BLaER1 treated with 17β-estradiol and CSF1 and Interleukin-3, amounts not matched to agents 10 nM and 100 nM (cell line): ENCODE results near the gene MKI67.
"Not testable (repeated sequence)": the region's sequence is repeated elsewhere in the genome, so short reads cannot be mapped to it uniquely, and the experiment has no call there.

Source experiments
- H3K27ac ChIP-seq, 11 experiments: shearing (Covaris generic); formaldehyde crosslinking; 2 replicates each; pipeline ENCODE4 v1.8.1; 2022
- H3K27me3 ChIP-seq, 11 experiments: shearing (Covaris generic); formaldehyde crosslinking; 2 replicates each; pipeline ENCODE4 v1.8.1; 2022
- H3K36me3 ChIP-seq, 11 experiments: shearing (Covaris generic); formaldehyde crosslinking; 2 replicates each; pipeline ENCODE4 v1.8.1; 2022
- H3K4me1 ChIP-seq, 10 experiments: shearing (Covaris generic); formaldehyde crosslinking; 2 replicates each; pipeline ENCODE4 v1.8.1; 2022
- H3K4me2 ChIP-seq, 11 experiments: shearing (Covaris generic); formaldehyde crosslinking; 2 replicates each; pipeline ENCODE4 v1.8.1; 2022
- H3K4me3 ChIP-seq, 10 experiments: shearing (Covaris generic); formaldehyde crosslinking; 2 replicates each; pipeline ENCODE4 v1.8.1; 2022
- H3K9ac ChIP-seq, 11 experiments: shearing (Covaris generic); formaldehyde crosslinking; 2 replicates each; pipeline ENCODE4 v1.8.1; 2022
- H3K9me3 ChIP-seq, 11 experiments: shearing (Covaris generic); formaldehyde crosslinking; replicated peaks in 1 of 11; 2 replicates each; pipeline ENCODE4 v1.8.1; 2022
- H4K20me1 ChIP-seq, 11 experiments: shearing (Covaris generic); formaldehyde crosslinking; 2 replicates each; pipeline ENCODE4 v1.8.1; 2022
- Cebpa-rat ChIP-seq, 11 experiments: shearing (Covaris generic); IDR thresholded peaks; 2 replicates each; pipeline ENCODE4 v1.8.1; 2022

The MKI67 gene

DNA sequence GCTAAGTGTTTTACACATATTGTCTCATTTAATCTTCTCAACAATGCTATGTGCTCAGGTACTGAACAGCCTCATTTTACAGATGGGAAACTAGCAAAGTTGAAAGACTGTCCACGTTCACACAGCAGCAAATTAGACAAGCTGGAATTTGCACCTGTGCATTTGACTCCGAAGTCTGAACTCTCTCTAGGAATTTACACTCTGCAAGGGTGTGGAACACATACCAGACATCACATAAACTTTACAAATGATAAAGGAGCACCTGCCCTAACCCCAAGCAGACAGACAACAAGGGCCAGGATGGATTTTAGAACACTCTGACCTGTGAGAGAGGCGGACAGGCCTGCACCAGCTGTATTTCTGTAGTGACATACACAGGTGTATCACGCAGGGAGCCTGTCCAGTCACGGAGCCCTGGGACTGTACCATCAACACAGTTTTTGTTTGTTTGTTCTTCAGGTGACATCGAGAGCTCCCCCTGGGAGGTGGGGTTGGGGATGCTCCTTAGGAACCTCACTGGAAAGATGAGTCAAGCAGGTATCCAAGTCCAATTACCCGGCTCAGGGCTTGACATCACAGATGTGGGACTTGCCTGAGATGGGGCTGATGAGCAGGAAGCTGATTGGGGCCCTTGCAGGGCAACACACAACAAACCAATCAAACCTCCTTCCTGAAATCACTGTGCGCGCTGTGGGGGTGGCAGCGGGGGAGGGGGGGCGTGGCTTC lies 31.0 kb downstream of the MKI67 start:
- no peaks in the 10 kb centered on the region for H3K27me3 ChIP-seq
- peak overlapping the region in 8 of 11 experiments; percentile 2 to 77 (median 55); a peak in 11 of 22 replicates for H3K4me2 ChIP-seq
- H3K9ac ChIP-seq, result no peak overlapping the region
- peaks cover 0 to 70% (median 45%) of the 10 kb centered on the region in 11 experiments; a peak in 15 of 22 replicates for H4K20me1 ChIP-seq
- no peak for TF ChIP-seq Cebpa-rat (IDR thresholded peaks at IDR 0.05)
- peaks cover 13 to 40% (median 27%) of the 10 kb centered on the region in 10 experiments for H3K4me1 ChIP-seq
- no peak overlapping the region for H3K27ac ChIP-seq
- H3K9me3 ChIP-seq, result no peaks in the 10 kb centered on the region
- H3K4me3 ChIP-seq, result no peak overlapping the region
- peaks cover 0 to 58% (median 49%) of the 10 kb centered on the region in 11 experiments; a peak in 20 of 22 replicates for H3K36me3 ChIP-seq

DNA sequence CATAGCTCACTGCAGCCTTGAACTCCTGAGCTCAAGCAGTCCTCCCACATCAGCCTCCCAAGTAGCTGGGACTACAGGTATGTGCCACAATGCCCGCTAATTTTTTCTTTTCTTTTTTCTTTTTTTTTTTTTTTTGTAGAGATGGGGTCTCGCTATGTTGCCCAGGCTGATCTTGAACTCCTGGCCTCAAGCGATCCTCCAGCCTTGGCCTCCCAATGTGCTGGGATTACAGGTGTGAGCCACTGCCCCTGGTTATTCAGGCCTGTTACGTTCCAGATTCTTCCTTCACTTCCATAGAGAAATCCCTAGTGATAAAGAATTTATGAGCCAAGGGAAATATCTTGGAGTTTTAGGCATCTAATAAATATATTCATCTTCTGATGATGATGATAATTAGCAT lies 31.6 kb downstream of the MKI67 start:
- not testable (repeated sequence) for H3K27ac ChIP-seq, H3K27me3 ChIP-seq, H3K9me3 ChIP-seq, H3K4me2 ChIP-seq, H3K9ac ChIP-seq, H3K4me3 ChIP-seq
- H3K4me1 ChIP-seq, result peaks cover 13 to 40% (median 27%) of the 10 kb centered on the region in 10 experiments
- peaks cover 0 to 70% (median 40%) of the 10 kb centered on the region in 11 experiments; a peak in 15 of 22 replicates for H4K20me1 ChIP-seq
- H3K36me3 ChIP-seq, result peaks cover 0 to 52% (median 43%) of the 10 kb centered on the region in 11 experiments; a peak in 20 of 22 replicates

DNA sequence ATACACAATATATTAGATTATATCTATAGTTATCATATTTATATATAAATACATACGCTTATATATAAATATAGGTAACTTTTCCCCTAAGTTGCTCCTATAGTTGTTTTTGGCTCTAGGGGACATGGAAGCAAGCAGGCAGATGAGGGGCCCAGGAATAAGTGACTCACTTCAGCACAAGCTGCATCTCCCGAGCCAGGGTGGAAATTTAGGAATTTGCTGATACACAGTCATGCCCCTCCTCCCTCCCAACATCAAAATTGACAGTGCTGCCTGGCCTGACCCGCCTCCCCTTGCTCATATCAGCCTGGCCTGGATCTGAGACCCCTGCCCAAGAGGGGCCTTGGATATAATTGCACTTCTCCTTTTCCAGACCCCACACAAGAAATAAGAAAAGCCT lies 33.8 kb downstream of the MKI67 start:
- Histone ChIP-seq H3K4me1 (peaks cover 13 to 25% (median 20%) of the 10 kb centered on the region in 10 experiments), H3K4me3 (no peak overlapping the region), H3K4me2 (no peak overlapping the region), H3K9me3 (no peaks in the 10 kb centered on the region), H4K20me1 (peaks cover 0 to 62% (median 24%) of the 10 kb centered on the region in 11 experiments; a peak in 13 of 22 replicates), H3K27me3 (no peaks in the 10 kb centered on the region), H3K36me3 (peaks cover 0 to 31% (median 22%) of the 10 kb centered on the region in 11 experiments; a peak in 17 of 22 replicates), H3K9ac (no peak overlapping the region), H3K27ac (no peak overlapping the region)
- no peak for TF ChIP-seq Cebpa-rat (IDR thresholded peaks at IDR 0.05)

DNA sequence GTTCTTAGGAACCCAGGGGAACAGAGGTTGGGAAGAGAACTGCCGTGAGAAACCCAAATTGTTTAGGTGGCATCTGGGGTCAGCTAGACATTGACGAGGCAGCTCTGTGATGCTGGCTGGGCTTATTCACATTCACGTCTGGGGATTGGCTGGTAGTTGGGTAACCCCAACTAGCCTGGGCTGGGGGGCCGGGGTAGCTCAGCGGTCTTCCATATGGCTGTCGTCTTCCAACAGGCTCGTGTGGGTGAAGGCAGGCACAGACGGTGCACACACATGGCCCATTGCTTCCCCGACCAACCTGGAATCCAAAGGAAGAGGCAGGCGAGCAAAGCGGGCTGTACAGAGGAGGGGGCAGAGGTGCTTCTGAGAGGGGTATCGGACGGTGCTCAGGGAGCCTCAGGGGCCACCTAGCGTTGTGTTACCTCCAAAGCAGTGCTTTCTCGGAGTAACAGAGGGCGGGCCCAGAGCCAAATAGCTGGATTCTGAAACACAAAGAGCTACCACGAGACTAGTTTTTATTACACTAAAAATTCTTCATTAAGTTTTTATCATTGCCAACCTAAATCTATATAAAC lies 34.5 kb downstream of the MKI67 start:
- no peak for TF ChIP-seq Cebpa-rat (IDR thresholded peaks at IDR 0.05)

DNA sequence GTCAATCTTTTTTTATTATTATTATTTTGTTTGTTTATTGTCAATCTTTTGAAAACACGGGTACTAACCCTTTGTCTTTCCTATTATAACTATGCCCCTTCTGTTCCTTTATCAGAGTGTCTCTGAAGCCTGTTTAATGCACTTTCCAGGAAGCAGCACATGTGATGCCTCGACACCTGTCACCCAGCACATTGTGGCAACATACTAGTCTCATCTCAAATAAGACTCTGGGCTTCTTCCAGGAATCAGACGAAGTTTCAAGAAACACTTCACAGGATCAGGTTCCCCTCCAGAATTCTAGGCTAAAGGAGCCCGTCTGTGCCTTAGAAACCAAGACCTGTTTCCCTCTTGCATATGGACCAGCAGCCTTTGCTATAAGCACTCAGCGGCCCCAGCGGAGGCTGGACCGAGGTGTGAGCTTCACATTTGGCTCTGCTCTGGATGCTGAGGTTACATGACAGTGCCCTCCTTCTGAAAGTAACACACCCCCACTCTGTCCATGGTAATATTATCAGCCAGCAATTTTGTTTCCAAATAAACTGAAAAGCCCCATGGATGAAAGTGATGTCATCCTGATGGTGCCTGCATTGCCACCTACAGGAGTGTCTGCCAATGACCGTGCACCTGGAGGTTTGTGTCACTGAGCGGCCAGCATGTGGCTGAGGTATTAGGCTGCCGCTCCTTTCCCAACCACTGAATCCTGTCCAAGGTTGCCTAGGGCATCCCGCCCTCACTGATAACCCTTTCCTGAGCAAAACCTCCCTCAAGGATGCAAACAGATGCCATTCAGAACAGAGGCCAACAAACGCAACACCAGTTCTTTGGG lies 38.1 kb downstream of the MKI67 start:
- H3K36me3 ChIP-seq, result peaks cover 16 to 23% (median 20%) of the 10 kb centered on the region in 11 experiments
- no peaks in the 10 kb centered on the region for H3K27me3 ChIP-seq
- peaks cover 10 to 37% (median 16%) of the 10 kb centered on the region in 10 experiments; a peak in 17 of 20 replicates for H3K4me1 ChIP-seq
- no peak for TF ChIP-seq Cebpa-rat (IDR thresholded peaks at IDR 0.05)
- H4K20me1 ChIP-seq, result peaks cover 0 to 65% (median 34%) of the 10 kb centered on the region in 11 experiments; a peak in 16 of 22 replicates
- H3K4me3 ChIP-seq, result no peak overlapping the region
- H3K27ac ChIP-seq, result no peak overlapping the region
- H3K4me2 ChIP-seq, result no peak overlapping the region
- no peak overlapping the region for H3K9ac ChIP-seq
- no peaks in the 10 kb centered on the region for H3K9me3 ChIP-seq

More for the DNA sequence above, 34.5 kb downstream of the MKI67 start:
- Histone ChIP-seq H3K4me1 (peaks cover 12 to 23% (median 17%) of the 10 kb centered on the region in 10 experiments), H3K9me3 (no peaks in the 10 kb centered on the region), H3K36me3 (peaks cover 0 to 23% (median 14%) of the 10 kb centered on the region in 11 experiments; a peak in 13 of 22 replicates), H3K9ac (no peak overlapping the region), H4K20me1 (peaks cover 0 to 62% (median 18%) of the 10 kb centered on the region in 11 experiments; a peak in 16 of 22 replicates), H3K4me3 (no peak overlapping the region), H3K27me3 (no peaks in the 10 kb centered on the region), H3K4me2 (no peak overlapping the region), H3K27ac (no peak overlapping the region)

DNA sequence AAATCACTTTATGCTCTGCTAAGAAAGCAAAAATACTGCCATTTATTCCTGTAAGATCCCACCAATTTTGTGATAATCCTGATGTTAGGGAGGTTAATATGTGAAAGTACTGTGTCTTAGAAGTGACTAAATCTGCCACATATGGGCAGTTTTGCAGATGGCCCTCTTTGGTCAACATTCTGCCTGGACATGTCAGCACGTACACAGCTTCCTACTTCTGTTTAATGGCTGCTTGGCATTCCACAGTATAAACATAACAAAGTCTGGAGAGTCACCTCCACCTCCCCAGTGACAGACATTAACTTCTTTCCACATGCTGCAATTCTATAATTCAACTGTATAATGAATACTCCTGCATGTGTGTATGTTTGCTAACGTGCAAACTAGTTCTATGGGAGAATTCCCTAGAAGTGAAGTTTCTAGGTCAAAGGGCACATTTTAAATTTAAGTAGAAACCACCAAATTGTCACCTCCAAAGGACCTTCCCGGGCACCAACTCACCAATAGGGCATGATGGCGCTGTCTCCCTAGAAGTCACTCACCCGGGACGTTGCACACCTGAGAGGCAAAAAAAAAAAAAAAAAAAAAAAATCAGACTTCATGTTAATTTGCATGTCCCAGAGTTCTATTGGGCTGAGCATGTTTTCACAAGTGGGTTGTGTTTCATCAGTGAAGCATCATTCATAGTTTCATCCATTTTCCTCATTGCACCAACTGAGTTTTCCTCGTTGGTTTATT lies 38.9 kb downstream of the MKI67 start:
- Histone ChIP-seq H3K36me3 (peaks cover 21 to 31% (median 26%) of the 10 kb centered on the region in 11 experiments), H3K27ac (peak overlapping the region in 1 of 11 experiments; percentile 7; a peak in 1 of 22 replicates), H3K9me3 (no peaks in the 10 kb centered on the region), H3K4me3 (no peak overlapping the region), H4K20me1 (peaks cover 0 to 68% (median 34%) of the 10 kb centered on the region in 11 experiments; a peak in 16 of 22 replicates), H3K4me2 (0 out of 22 replicates have a peak overlapping the region, but pooled peaks of 1 of the 11 experiments have one; percentile 9), H3K27me3 (no peaks in the 10 kb centered on the region), H3K4me1 (peaks cover 10 to 37% (median 16%) of the 10 kb centered on the region in 10 experiments; a peak in 17 of 20 replicates), H3K9ac (no peak overlapping the region)
- no peak for TF ChIP-seq Cebpa-rat (IDR thresholded peaks at IDR 0.05)

DNA sequence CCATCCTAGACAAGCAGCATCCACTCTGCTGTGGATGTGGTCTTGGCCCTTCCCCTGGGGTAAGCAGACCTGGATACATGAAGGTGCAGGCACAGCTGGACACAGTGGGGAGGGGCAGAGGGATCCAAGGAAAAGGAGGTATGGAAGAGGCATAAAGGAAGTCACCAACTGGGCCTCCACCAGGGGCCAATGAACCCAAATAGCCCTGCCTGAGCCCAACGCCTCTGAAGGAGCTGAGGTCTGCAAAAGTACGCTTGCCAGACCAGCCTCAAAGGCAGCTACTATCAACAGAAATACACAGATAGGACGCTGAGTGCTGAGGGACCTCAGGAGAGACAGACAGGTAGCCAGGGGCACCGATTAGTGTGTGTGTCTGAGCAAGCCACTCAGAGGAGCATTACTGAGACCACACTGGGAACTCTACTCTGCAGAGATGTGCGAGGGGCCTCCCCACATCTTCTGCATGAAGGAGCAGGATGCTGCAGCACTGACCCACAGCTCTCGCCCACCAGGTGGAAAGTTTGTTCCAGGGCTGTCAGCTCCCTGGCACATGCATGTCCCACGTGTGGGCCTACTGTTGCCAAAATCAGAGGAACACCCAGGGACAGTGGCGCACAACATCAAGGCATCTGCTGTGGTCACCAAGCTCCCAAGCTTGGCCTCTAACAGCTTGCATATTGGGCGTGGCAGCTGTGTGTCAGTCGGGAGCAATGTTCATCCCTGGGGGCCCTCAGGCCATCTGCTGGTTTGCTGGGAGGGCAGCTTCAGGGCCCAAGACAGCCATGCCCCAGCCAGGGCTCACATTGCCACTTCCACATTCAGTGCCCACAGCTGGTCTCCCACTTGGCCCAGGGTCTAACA lies 40.0 kb downstream of the MKI67 start:
- Histone ChIP-seq H3K9ac (no peak overlapping the region), H3K27ac (peak overlapping the region in 3 of 11 experiments; percentile 1 to 19 (median 7); a peak in 1 of 22 replicates), H3K4me2 (peak overlapping the region in 8 of 11 experiments; percentile 7 to 38 (median 22); a peak in 10 of 22 replicates), H4K20me1 (peaks cover 7 to 79% (median 42%) of the 10 kb centered on the region in 11 experiments; a peak in 20 of 22 replicates), H3K36me3 (peaks cover 32 to 42% (median 37%) of the 10 kb centered on the region in 11 experiments), H3K9me3 (no peaks in the 10 kb centered on the region), H3K4me1 (peaks cover 10 to 37% (median 16%) of the 10 kb centered on the region in 10 experiments; a peak in 17 of 20 replicates), H3K4me3 (no peak overlapping the region), H3K27me3 (no peaks in the 10 kb centered on the region)
- TF ChIP-seq Cebpa-rat (IDR thresholded peaks at IDR 0.05), result no peak
